Measurements from ENCODE around the gene SLC7A5. TPM values are rescaled to one million over a fixed set of nuclear protein-coding genes. Genes with fewer than 3 reads are reported as not detected.

SLC7A5 gene
- total and polyA plus RNA-seq, 2 of the 13 experiments (the other 11 are each of a cell fraction or from before 2014, with no cell fraction given), result 79.6 to 155 TPM

- TF ChIP-seq, protein P1, sequence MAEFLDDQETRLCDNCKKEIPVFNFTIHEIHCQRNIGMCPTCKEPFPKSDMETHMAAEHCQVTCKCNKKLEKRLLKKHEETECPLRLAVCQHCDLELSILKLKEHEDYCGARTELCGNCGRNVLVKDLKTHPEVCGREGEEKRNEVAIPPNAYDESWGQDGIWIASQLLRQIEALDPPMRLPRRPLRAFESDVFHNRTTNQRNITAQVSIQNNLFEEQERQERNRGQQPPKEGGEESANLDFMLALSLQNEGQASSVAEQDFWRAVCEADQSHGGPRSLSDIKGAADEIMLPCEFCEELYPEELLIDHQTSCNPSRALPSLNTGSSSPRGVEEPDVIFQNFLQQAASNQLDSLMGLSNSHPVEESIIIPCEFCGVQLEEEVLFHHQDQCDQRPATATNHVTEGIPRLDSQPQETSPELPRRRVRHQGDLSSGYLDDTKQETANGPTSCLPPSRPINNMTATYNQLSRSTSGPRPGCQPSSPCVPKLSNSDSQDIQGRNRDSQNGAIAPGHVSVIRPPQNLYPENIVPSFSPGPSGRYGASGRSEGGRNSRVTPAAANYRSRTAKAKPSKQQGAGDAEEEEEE (CRISPR knock-in tag; IDR thresholded peaks at IDR 0.05; ENCODE audit: borderline replicate concordance), result no peak
- TF ChIP-seq EZH2 (conservative IDR thresholded peaks at IDR 0.05; ENCODE audit: low read depth, low read length), result no peak
- peak; percentile 59; the same call in 1 of the 2 replicates for TF ChIP-seq UBTF (CRISPR knock-in tag; IDR thresholded peaks at IDR 0.05)
- TF ChIP-seq ZNF652 (CRISPR knock-in tag; IDR thresholded peaks at IDR 0.05; ENCODE audit: borderline replicate concordance, low read depth), result no peak
- TF ChIP-seq RFX1 (IDR thresholded peaks at IDR 0.05), result no peak
- TF ChIP-seq GLI4 (CRISPR knock-in tag; IDR thresholded peaks at IDR 0.05; ENCODE audit: borderline replicate concordance), result no peak
- TF ChIP-seq ZNF20 (CRISPR knock-in tag; IDR thresholded peaks at IDR 0.05), result no peak
- TF ChIP-seq ZNF724P (CRISPR knock-in tag; IDR thresholded peaks at IDR 0.05; ENCODE audit: borderline replicate concordance), result no peak; the same call in 1 of the 2 replicates
- TF ChIP-seq U2AF1 (optimal IDR thresholded peaks at IDR 0.05; ENCODE audit: low read depth, low read length), result no peak
- 0 out of 2 replicates have a peak, but pooled peaks have one; percentile 80 for TF ChIP-seq ZNF576 (CRISPR knock-in tag; IDR thresholded peaks at IDR 0.05)
- no peak; the same call in 1 of the 2 replicates for TF ChIP-seq SALL2 (CRISPR knock-in tag; IDR thresholded peaks at IDR 0.05)
- no peak for TF ChIP-seq ZNF501 (CRISPR knock-in tag; IDR thresholded peaks at IDR 0.05)
- peak; percentile 23; the same call in 1 of the 2 replicates for TF ChIP-seq ZNF350 (CRISPR knock-in tag; IDR thresholded peaks at IDR 0.05; ENCODE audit: borderline replicate concordance, low read depth)
- TF ChIP-seq ZNF33B (CRISPR knock-in tag; IDR thresholded peaks at IDR 0.05), result 0 out of 2 replicates have a peak, but pooled peaks have one; percentile 22
- peak; percentile 94 for TF ChIP-seq GATAD2A (CRISPR knock-in tag; IDR thresholded peaks at IDR 0.05)
- TF ChIP-seq SYNCRIP (IDR thresholded peaks at IDR 0.05; ENCODE audit: insufficient read depth, low read depth, low read length), result no peak
- TF ChIP-seq KLF11 (CRISPR knock-in tag; IDR thresholded peaks at IDR 0.05), result no peak
- TF ChIP-seq SSRP1 (CRISPR knock-in tag; IDR thresholded peaks at IDR 0.05), result no peak
- TF ChIP-seq ZNF383 (CRISPR knock-in tag; IDR thresholded peaks at IDR 0.05; ENCODE audit: borderline replicate concordance), result no peak
- peak; percentile 61; the same call in 1 of the 2 replicates for TF ChIP-seq YEATS4 (CRISPR knock-in tag; IDR thresholded peaks at IDR 0.05; ENCODE audit: borderline replicate concordance)
- TF ChIP-seq ASH2L (IDR thresholded peaks at IDR 0.05; ENCODE audit: insufficient read length, low read depth, low read length), result no peak
- no peak for TF ChIP-seq GTF3A (CRISPR knock-in tag; conservative IDR thresholded peaks at IDR 0.05)
- TF ChIP-seq ZNF878 (CRISPR knock-in tag; IDR thresholded peaks at IDR 0.05), result no peak
- no peak for TF ChIP-seq ZSCAN30 (CRISPR knock-in tag; IDR thresholded peaks at IDR 0.05)
- no peak for TF ChIP-seq SRSF1 (optimal IDR thresholded peaks at IDR 0.05; ENCODE audit: low read depth, low read length)
- no peak for TF ChIP-seq ZNF276 (CRISPR knock-in tag; IDR thresholded peaks at IDR 0.05; ENCODE audit: low read depth)
These were observed 27.0 kb downstream of the SLC7A5 start (continued) for GRCh38 chr16:87842209-87842869.
